HFFc6 (cell line): ENCODE data around the gene NFIA. TPM values are rescaled to one million over a fixed set of nuclear protein-coding genes. Genes with fewer than 3 reads are reported as not detected.

ENCODE experiments used
- DNase-seq: peaks from one replicate; pipeline ENCODE4 v3.0.0-alpha.2; 2018
- H3K27ac Mint-ChIP-seq: 2 replicates; pipeline ENCODE4 v1.8.0; 2020; ENCODE audit warnings: mild to moderate bottlenecking, mixed read lengths
- H3K27me3 Mint-ChIP-seq: 2 replicates; pipeline ENCODE4 v1.8.0; 2021; ENCODE audit warnings: mild to moderate bottlenecking, moderate library complexity, mixed read lengths; ENCODE audit not compliant: insufficient read depth
- H3K36me3 Mint-ChIP-seq: 2 replicates; pipeline ENCODE4 v1.8.0; 2021; ENCODE audit warnings: low read depth, mixed read lengths
- H3K4me1 Mint-ChIP-seq: 2 replicates; pipeline ENCODE4 v1.8.0; 2020; ENCODE audit warnings: low read depth, mixed read lengths
- H3K4me3 Mint-ChIP-seq: 2 replicates; pipeline ENCODE4 v1.8.0; 2020; ENCODE audit warnings: mild to moderate bottlenecking, moderate library complexity, mixed read lengths
- H3K9me3 Mint-ChIP-seq: 2 replicates; pipeline ENCODE4 v1.8.0; 2020; ENCODE audit warnings: mild to moderate bottlenecking, mixed read lengths
- total RNA-seq, 6 experiments: library from RNA; stranded (reverse); fragmentation: NEBNext Ultra II Directional; extraction: Animal tissue kit (Norgen Biotek cat#: 25700); gene quantifications; 2 replicates in 1 of 6; 3 replicates in 5 of 6; pipeline ENCODE4 v1.2.3, GENCODE V29; 2021
- TF ChIP-seq, protein P1 (sequence below): fragments of 200-600 bp; sonication (generic); IDR thresholded peaks from 2 replicates; pipeline ENCODE4 v1.5.0; 2021; ENCODE audit warnings: antibody characterized with exemption, mild to moderate bottlenecking

The NFIA gene
- total RNA-seq, 6 experiments from 2014 or later, result 8.5 to 11.3 (median 10.4) TPM

DNA sequence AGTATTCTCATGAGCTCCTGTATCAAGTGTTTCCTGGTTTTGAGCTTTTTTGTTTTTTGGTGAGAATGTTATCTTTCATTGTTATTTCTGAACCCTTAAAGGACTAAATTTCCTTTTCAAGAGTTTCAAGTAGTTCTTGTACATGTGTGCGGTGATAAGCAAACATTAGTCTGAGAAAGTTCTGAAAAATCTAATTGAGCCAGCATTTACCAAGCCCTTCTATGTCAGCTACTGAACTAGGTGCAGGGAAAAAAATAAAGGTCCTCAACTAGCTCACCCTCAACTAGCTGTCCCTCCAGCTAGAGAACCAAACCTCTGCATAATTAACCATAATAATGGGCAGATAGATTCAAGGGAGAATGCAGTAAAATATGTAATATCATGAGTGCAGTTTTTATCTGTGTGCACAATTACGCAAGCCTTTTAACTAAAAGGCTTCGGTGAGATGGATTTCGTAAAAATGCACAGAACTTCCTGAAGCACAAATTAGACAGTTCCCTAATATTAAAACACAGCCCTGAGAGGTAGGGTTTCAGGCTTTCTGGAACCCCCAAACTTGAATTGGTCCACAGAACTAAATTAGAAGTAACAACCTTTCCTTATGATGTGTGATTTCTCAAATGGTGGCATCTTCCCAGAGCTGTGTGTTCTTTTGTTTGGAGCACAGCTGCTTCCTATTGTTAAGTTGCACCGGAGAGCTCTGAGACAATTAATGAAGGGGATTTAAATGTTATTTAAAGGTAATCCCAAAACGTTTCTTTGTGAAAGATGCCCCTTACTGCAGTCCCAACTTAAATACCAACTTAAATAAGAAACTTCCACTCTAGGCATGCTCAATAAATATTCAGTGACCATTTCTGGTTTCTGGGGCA is 165.8 kb downstream of the NFIA start:
- Mint-ChIP-seq H3K27me3 (no peaks in the 10 kb centered on the region), H3K4me3 (no peak overlapping the region), H3K9me3 (no peaks in the 10 kb centered on the region), H3K4me1 (peaks cover 19% of the 10 kb centered on the region; the same call in 1 of the 2 replicates), H3K27ac (no peak overlapping the region), H3K36me3 (no peaks in the 10 kb centered on the region)
- DNase-seq, result no peak
- TF ChIP-seq, protein P1, sequence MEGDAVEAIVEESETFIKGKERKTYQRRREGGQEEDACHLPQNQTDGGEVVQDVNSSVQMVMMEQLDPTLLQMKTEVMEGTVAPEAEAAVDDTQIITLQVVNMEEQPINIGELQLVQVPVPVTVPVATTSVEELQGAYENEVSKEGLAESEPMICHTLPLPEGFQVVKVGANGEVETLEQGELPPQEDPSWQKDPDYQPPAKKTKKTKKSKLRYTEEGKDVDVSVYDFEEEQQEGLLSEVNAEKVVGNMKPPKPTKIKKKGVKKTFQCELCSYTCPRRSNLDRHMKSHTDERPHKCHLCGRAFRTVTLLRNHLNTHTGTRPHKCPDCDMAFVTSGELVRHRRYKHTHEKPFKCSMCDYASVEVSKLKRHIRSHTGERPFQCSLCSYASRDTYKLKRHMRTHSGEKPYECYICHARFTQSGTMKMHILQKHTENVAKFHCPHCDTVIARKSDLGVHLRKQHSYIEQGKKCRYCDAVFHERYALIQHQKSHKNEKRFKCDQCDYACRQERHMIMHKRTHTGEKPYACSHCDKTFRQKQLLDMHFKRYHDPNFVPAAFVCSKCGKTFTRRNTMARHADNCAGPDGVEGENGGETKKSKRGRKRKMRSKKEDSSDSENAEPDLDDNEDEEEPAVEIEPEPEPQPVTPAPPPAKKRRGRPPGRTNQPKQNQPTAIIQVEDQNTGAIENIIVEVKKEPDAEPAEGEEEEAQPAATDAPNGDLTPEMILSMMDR, result no peak

DNA sequence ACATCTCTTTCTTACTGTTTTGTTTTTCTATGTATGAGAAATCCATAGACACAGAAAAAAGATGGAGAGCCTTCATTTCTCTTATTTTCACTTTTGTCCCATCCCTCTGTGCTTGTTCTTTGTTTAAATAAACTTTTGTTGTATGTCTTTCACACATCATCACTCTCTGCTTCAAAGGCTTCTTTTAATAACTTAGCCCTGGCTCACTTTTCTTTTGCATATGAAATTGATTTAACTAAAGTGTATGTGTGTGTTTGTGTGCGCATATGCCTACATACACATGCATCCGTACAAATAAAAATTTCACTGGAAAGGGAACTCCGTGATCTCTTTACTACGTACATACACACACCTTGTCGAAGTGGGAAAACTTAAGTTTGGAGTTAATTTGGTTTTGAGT is 168.6 kb downstream of the NFIA start:
- Mint-ChIP-seq H3K36me3 (no peaks in the 10 kb centered on the region), H3K27ac (no peak overlapping the region), H3K27me3 (no peaks in the 10 kb centered on the region), H3K4me3 (peak overlapping the region; percentile 28), H3K9me3 (no peaks in the 10 kb centered on the region), H3K4me1 (peaks cover 40% of the 10 kb centered on the region)
- TF ChIP-seq, protein P1, result no peak
- DNase-seq, result no peak

DNA sequence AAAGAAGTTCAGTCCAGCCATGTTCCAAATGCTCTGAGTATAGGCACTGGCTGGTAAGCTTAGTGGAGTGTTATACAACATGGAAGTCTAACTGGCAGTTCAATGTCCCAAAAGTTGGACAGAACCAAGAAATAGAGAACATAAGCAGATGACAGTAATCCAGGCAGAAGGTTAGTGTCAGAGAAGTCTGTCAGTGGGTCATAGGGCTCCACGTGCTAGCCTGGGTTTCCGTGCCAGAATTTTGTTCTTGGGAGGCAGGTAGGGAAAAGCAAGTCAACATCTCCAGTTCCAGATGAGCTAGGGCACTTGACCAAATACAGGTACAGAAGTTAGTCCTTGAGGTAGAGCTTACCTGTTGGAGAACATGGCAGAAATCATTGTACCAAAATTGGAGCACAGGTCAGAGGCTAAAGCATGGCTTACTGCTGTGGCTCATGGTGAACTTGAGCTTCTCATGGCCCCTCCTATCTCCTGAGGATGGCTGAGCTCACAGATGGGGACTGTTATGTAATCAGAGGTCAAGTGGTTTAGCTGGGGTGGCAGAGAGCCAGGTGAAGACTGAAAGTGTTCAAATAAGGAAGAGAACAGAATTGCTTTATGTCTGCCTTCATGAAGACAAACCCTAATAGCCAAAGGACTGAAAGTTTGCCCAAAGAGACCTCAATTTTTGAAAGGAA is 170.8 kb downstream of the NFIA start:
- H3K9me3 Mint-ChIP-seq, result no peaks in the 10 kb centered on the region
- peak; percentile 2 for DNase-seq
- no peak overlapping the region for H3K4me3 Mint-ChIP-seq
- no peaks in the 10 kb centered on the region for H3K27me3 Mint-ChIP-seq
- H3K4me1 Mint-ChIP-seq, result peaks cover 41% of the 10 kb centered on the region
- H3K27ac Mint-ChIP-seq, result no peak overlapping the region
- TF ChIP-seq, protein P1, result no peak
- no peaks in the 10 kb centered on the region for H3K36me3 Mint-ChIP-seq

DNA sequence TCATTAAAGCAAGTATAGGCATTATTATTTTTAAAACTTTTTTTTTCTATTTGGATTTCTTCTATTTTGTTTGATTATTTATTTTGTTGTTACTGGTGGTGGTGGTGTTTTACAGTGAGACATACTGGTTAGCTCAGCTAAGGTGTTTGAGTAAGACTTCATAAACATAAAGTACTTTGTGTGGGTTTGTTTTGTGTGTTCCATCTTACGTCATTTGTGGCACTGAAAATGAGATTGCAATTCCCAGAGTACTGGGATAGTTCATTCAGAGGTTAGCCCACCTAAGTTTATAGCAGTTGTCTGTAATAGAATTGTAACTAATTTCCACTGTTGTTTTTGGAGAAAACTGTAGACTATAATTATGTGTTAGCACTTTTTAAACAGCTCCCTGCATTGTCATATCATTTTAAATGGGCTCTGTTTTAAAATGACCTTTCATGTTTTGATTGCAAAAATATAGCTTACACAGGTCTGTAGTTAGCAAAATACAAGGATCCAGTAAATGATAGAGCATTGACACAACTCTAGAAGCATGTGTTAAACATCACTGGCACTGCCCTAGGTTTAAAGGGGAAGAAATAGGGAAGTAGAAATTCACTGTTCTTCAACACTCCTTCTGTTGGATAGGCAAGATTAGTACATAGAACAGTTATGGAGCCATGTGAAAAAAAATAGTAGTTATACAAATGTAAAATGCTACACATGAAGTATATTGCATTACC is 171.7 kb downstream of the NFIA start:
- Mint-ChIP-seq H3K36me3 (no peaks in the 10 kb centered on the region), H3K4me1 (peaks cover 41% of the 10 kb centered on the region), H3K9me3 (no peaks in the 10 kb centered on the region), H3K4me3 (peak overlapping the region; percentile 84), H3K27me3 (no peaks in the 10 kb centered on the region), H3K27ac (no peak overlapping the region)
- DNase-seq, result no peak
- TF ChIP-seq, protein P1, result no peak

DNA sequence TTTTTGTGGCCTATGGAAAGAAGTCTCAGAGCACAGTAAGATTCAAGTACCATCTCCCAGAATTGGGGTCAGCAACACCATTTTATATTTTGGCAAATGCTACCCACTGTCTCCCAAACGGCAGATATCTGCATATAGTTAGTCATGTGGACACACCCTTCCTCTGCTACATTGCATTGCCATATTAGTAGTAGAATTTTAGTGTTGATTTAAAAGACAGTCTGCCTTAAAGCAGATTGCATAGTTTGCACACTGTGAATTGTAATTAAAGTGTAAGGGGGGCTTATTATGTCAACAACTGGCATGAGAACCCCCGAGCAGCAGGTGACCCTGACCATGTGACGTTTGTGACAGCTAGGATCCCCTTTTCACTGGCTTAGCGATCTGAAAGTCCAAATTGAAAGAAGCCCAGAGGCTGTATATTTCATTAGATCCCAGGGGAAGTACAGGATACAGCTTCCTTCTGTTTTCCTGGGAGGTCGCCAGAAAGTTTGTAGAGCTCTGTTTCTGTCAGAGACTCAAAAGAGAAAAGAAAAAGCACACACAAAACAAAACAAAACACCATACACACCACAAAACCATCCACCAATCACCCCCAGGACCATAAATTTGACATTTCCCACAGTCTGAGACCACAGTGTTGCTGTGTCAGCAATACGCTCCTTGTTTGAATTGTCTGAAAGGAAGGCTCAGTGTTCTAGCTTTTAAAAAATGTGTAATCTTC is 172.4 kb downstream of the NFIA start:
- H3K27me3 Mint-ChIP-seq, result no peaks in the 10 kb centered on the region
- TF ChIP-seq, protein P1, result no peak
- H3K9me3 Mint-ChIP-seq, result no peaks in the 10 kb centered on the region
- peak overlapping the region; percentile 84 for H3K4me3 Mint-ChIP-seq
- peak; percentile 27 for DNase-seq
- H3K4me1 Mint-ChIP-seq, result peaks cover 41% of the 10 kb centered on the region
- peak overlapping the region; percentile 70 for H3K27ac Mint-ChIP-seq
- no peaks in the 10 kb centered on the region for H3K36me3 Mint-ChIP-seq
